Measurements from ENCODE around the gene PHKB. TPM values are rescaled to one million over a fixed set of nuclear protein-coding genes. Genes with fewer than 3 reads are reported as not detected.
"Not testable (repeated sequence)": the region's sequence is repeated elsewhere in the genome, so short reads cannot be mapped to it uniquely, and the experiment has no call there.

PHKB gene
- total RNA-seq, 1 donor from 2014 or later, result 54.4 TPM

- DNase-seq (ENCODE audit: low spot score), result no peak
These were observed 43.5 kb downstream of the PHKB start for GRCh38 chr16:47504599-47504998.

- no peak for DNase-seq (ENCODE audit: low spot score)
These were observed 45.7 kb downstream of the PHKB start for GRCh38 chr16:47506800-47507199.

- DNase-seq (ENCODE audit: low spot score), result no peak
These were observed 46.6 kb downstream of the PHKB start for GRCh38 chr16:47507701-47508100.

- DNase-seq (ENCODE audit: low spot score), result no peak
These were observed 50.8 kb downstream of the PHKB start for GRCh38 chr16:47511882-47512281.

GRCh38 chr16:47519037-47519436 lies 57.9 kb downstream of the PHKB start:
- no peak for DNase-seq (ENCODE audit: low spot score)

GRCh38 chr16:47519546-47519945 lies 58.4 kb downstream of the PHKB start:
- peak; percentile 3 for DNase-seq (ENCODE audit: low spot score)

GRCh38 chr16:47519996-47520679 lies 59.0 kb downstream of the PHKB start:
- no peak for DNase-seq (ENCODE audit: low spot score)

GRCh38 chr16:47523342-47524006 lies 62.3 kb downstream of the PHKB start:
- no peak for DNase-seq (ENCODE audit: low spot score)

- no peak for DNase-seq (ENCODE audit: low spot score)
These were observed 62.9 kb downstream of the PHKB start for GRCh38 chr16:47524007-47524405.

GRCh38 chr16:47528431-47528830 lies 67.3 kb downstream of the PHKB start:
- DNase-seq (ENCODE audit: low spot score), result no peak

GRCh38 chr16:47533744-47534292 lies 72.7 kb downstream of the PHKB start:
- DNase-seq (ENCODE audit: low spot score), result no peak

GRCh38 chr16:47538472-47538871 lies 77.3 kb downstream of the PHKB start:
- no peak for DNase-seq (ENCODE audit: low spot score)

GRCh38 chr16:47539707-47540670 lies 78.9 kb downstream of the PHKB start:
- not testable (repeated sequence) for DNase-seq (ENCODE audit: low spot score)

GRCh38 chr16:47541135-47541534 lies 80.0 kb downstream of the PHKB start:
- not testable (repeated sequence) for DNase-seq (ENCODE audit: low spot score)

- DNase-seq (ENCODE audit: low spot score), result not testable (repeated sequence)
These were observed 83.1 kb downstream of the PHKB start for GRCh38 chr16:47544255-47544654.

- DNase-seq (ENCODE audit: low spot score), result not testable (repeated sequence)
These were observed 90.1 kb downstream of the PHKB start for GRCh38 chr16:47551185-47551584.

GRCh38 chr16:47551767-47552166 lies 90.6 kb downstream of the PHKB start:
- not testable (repeated sequence) for DNase-seq (ENCODE audit: low spot score)

- no peak for DNase-seq (ENCODE audit: low spot score)
These were observed 92.9 kb downstream of the PHKB start for GRCh38 chr16:47553853-47554564.

GRCh38 chr16:47554587-47554986 lies 93.5 kb downstream of the PHKB start:
- DNase-seq (ENCODE audit: low spot score), result not testable (repeated sequence)

GRCh38 chr16:47561286-47561685 lies 100.2 kb downstream of the PHKB start:
- no peak for DNase-seq (ENCODE audit: low spot score)

GRCh38 chr16:47562366-47562765 lies 101.2 kb downstream of the PHKB start:
- no peak for DNase-seq (ENCODE audit: low spot score)

Data from umbilical cord (tissue), 2 donors.